Measurements from ENCODE around the gene PAXIP1. TPM values are rescaled to one million over a fixed set of nuclear protein-coding genes. Genes with fewer than 3 reads are reported as not detected.

The PAXIP1 gene
- total and polyA plus RNA-seq, 2 donors (not counting 3 experiments of a cell fraction or from before 2014, with no cell fraction given): 10.0 to 15.8 TPM

DNA sequence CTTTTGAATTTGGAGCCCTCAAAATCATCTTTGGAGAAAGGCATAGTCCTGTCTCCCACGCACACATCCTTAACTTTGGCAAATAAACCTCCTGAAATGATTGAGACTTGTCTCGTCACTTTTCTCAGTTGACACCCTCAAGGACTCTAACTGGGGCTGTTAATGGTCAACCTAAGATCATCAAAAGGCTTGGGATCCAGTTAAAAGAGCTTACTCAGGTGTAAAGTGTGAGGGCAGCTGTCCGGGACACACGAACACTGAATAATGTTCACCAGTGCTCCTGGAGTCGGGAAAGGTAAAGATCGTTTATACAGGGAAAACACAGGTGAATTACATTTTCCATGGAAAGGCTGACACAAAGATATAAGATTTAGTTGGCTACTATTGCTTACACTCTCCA is 84.7 kb downstream of the PAXIP1 start:
- Histone ChIP-seq H3K4me1 (ENCODE audit: control insufficient read depth, extremely low read depth, insufficient read depth, low read length) (peaks cover 4% of the 10 kb centered on the region), H3K36me3 (ENCODE audit: control insufficient read depth in 2 of 2, extremely low read depth in 1 of 2, insufficient read depth in 2 of 2, low read length in 2 of 2) (no peaks in the 10 kb centered on the region), H3K9me3 (replicated peaks; ENCODE audit: control insufficient read depth, insufficient read depth, low read length) (no peaks in the 10 kb centered on the region), H3K27ac (ENCODE audit: insufficient read depth, low read depth, low read length) (no peak overlapping the region), H2AFZ (ENCODE audit: low read depth, low read length) (no peak overlapping the region), H3K27me3 (ENCODE audit: control insufficient read depth in 2 of 2, insufficient read depth in 2 of 2, low read length in 2 of 2) (peaks cover 0 to 11% of the 10 kb centered on the region in 2 experiments), H3K9ac (replicated peaks; ENCODE audit: extremely low read depth, insufficient read depth, low read length) (no peak overlapping the region), H3K4me3 (replicated peaks in 1 of 3; ENCODE audit: insufficient read depth in 1 of 3, low read depth in 1 of 3, low read length in 3 of 3) (no peak overlapping the region), H3K4me2 (ENCODE audit: insufficient read depth, low read length) (no peak overlapping the region), H3K79me2 (ENCODE audit: control insufficient read depth, insufficient read depth, low read length) (no peaks in the 10 kb centered on the region), H3K9me1 (replicated peaks; ENCODE audit: control insufficient read depth, extremely low read depth, insufficient read depth, low read length) (no peaks in the 10 kb centered on the region), H4K20me1 (replicated peaks; ENCODE audit: control insufficient read depth, extremely low read depth, insufficient read depth, low read length) (no peaks in the 10 kb centered on the region)
- DNase-seq (ENCODE audit: low read depth, low spot score) (no peak), FAIRE-seq (no peak)
- TF ChIP-seq, protein P1, sequence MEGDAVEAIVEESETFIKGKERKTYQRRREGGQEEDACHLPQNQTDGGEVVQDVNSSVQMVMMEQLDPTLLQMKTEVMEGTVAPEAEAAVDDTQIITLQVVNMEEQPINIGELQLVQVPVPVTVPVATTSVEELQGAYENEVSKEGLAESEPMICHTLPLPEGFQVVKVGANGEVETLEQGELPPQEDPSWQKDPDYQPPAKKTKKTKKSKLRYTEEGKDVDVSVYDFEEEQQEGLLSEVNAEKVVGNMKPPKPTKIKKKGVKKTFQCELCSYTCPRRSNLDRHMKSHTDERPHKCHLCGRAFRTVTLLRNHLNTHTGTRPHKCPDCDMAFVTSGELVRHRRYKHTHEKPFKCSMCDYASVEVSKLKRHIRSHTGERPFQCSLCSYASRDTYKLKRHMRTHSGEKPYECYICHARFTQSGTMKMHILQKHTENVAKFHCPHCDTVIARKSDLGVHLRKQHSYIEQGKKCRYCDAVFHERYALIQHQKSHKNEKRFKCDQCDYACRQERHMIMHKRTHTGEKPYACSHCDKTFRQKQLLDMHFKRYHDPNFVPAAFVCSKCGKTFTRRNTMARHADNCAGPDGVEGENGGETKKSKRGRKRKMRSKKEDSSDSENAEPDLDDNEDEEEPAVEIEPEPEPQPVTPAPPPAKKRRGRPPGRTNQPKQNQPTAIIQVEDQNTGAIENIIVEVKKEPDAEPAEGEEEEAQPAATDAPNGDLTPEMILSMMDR (IDR thresholded peaks at IDR 0.05; ENCODE audit: extremely low read depth in 1 of 2, insufficient read depth in 1 of 2, low read depth in 1 of 2, low read length in 2 of 2): no peak
- no peak for TF ChIP-seq EZH2 (IDR thresholded peaks at IDR 0.05; ENCODE audit: borderline replicate concordance, low read depth, low read length, severe bottlenecking)
- TF ChIP-seq MYC (IDR thresholded peaks at IDR 0.05; ENCODE audit: low read depth, low read length): no peak
- no peak for TF ChIP-seq GATA2 (IDR thresholded peaks at IDR 0.05; ENCODE audit: insufficient read depth, insufficient read length, low read depth, low read length)
- TF ChIP-seq POLR2AphosphoS5 (IDR thresholded peaks at IDR 0.05; ENCODE audit: insufficient read depth, low read depth, low read length): no peak
- no peak for TF ChIP-seq JUN (IDR thresholded peaks at IDR 0.05; ENCODE audit: borderline replicate concordance, insufficient read depth, insufficient read length, low read depth)
- TF ChIP-seq FOS (IDR thresholded peaks at IDR 0.05; ENCODE audit: borderline replicate concordance, insufficient read depth, low read length): no peak
- TF ChIP-seq, protein P2, sequence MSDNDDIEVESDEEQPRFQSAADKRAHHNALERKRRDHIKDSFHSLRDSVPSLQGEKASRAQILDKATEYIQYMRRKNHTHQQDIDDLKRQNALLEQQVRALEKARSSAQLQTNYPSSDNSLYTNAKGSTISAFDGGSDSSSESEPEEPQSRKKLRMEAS (IDR thresholded peaks at IDR 0.05; ENCODE audit: insufficient read depth, insufficient read length): no peak
- no peak for TF ChIP-seq POLR2A (IDR thresholded peaks at IDR 0.05; ENCODE audit: low read depth, low read length)
- no TSS peak for BruUV-seq (replicated peaks)
- dilution Hi-C loops (cut with MboI; ENCODE audit: extremely low pct_ligation_motif_present, low sequenced_read_pairs): no loop called here
- CTCF ChIA-PET: interaction anchor here (2.7 kb wide), 1 partner anchor 9 kb away, joined by 8 read pairs; no protein-coding TSS in a partner anchor
- POLR2A ChIA-PET: no interaction called here
- intact Hi-C loops (cut with micrococcal nuclease): no loop called here
